ENCODE results near the gene ZNF670. TPM values are rescaled to one million over a fixed set of nuclear protein-coding genes. Genes with fewer than 3 reads are reported as not detected.

ZNF670 gene
- total and polyA plus RNA-seq, 4 donors, result 0.74 to 2.3 (median 1.4) TPM

- TF ChIP-seq EGR1 (IDR thresholded peaks at IDR 0.05; ENCODE audit: low read depth in 2 of 2), result no peak
- TF ChIP-seq YY1 (IDR thresholded peaks at IDR 0.05), result no peak
- no peak for TF ChIP-seq CTCF (IDR thresholded peaks at IDR 0.05; ENCODE audit: low read depth, low read length, missing input control)
- no peak for TF ChIP-seq HNF4G (IDR thresholded peaks at IDR 0.05)
- no peak for TF ChIP-seq SP1 (IDR thresholded peaks at IDR 0.05)
- TF ChIP-seq ATF3 (IDR thresholded peaks at IDR 0.05), result no peak
- TF ChIP-seq TAF1 (conservative IDR thresholded peaks at IDR 0.05), result no peak
- TF ChIP-seq JUND (IDR thresholded peaks at IDR 0.05), result no peak
- no peak for TF ChIP-seq HNF4A (conservative IDR thresholded peaks at IDR 0.05)
- no peak for TF ChIP-seq MAX (IDR thresholded peaks at IDR 0.05)
- TF ChIP-seq FOXA2 (IDR thresholded peaks at IDR 0.05), result no peak
- no peak for TF ChIP-seq FOXA1 (IDR thresholded peaks at IDR 0.05)
- no peak for TF ChIP-seq REST (IDR thresholded peaks at IDR 0.05)
- no peak for TF ChIP-seq ZBTB33 (IDR thresholded peaks at IDR 0.05)
- TF ChIP-seq RAD21 (IDR thresholded peaks at IDR 0.05), result no peak
- no peak for TF ChIP-seq GABPA (IDR thresholded peaks at IDR 0.05 in 1 of 2, conservative IDR thresholded peaks at IDR 0.05 in 1 of 2)
- no peak for TF ChIP-seq RXRA (IDR thresholded peaks at IDR 0.05)
- no peak for TF ChIP-seq NR2F2 (IDR thresholded peaks at IDR 0.05)
- WGBS, result 96% methylated on average over 3 of the region's 3 CpGs
- no peak for DNase-seq (ENCODE audit: low spot score)
- no peak overlapping the region for H3K9ac ChIP-seq (ENCODE audit: low read depth in 1 of 2, low read length in 2 of 2)
- peaks cover 0 to 11% (median 2%) of the 10 kb centered on the region in 4 donors for H3K9me3 ChIP-seq (ENCODE audit: control insufficient read depth in 4 of 4, low read length in 3 of 4)
- peaks cover 0 to 2% (median 0%) of the 10 kb centered on the region in 4 donors for H3K36me3 ChIP-seq (ENCODE audit: control insufficient read depth in 4 of 4, insufficient read depth in 3 of 4, low read depth in 1 of 4, low read length in 3 of 4)
- H3K4me3 ChIP-seq (ENCODE audit: low read depth in 1 of 3, low read length in 3 of 3), result no peak overlapping the region
- H3K27ac ChIP-seq (ENCODE audit: low read depth in 1 of 2, low read length in 2 of 2), result no peak overlapping the region
- no peaks in the 10 kb centered on the region for H3K27me3 ChIP-seq (ENCODE audit: control insufficient read depth in 4 of 4, insufficient read depth in 4 of 4, low read length in 3 of 4)
- no peaks in the 10 kb centered on the region for H3K4me1 ChIP-seq (ENCODE audit: control insufficient read depth in 4 of 4, insufficient read depth in 4 of 4, low read length in 3 of 4)
Measured at GRCh38 chr1:247070645-247071044, 8.0 kb downstream of the ZNF670 start.

Data from liver (tissue), 9 donors.